Stimulated activated CD8-positive, alpha-beta memory T cell treated with anti-CD3 and anti-CD28 coated beads, Interleukin-2, amount 100 ng/mL, for 48 hours (primary cell): ENCODE results near the gene KRT222.

Experiments used
- DNase-seq, 2 donors: peaks; one replicate each; pipeline ENCODE4 v3.0.0-alpha.2; 2020; ENCODE audit warnings: low read depth in 2 of 2

KRT222 gene

GRCh38 chr17:40658396-40658795 lies 6.6 kb downstream of the KRT222 start:
- DNase-seq, result no peak

GRCh38 chr17:40651939-40652338 lies 13.0 kb downstream of the KRT222 start:
- DNase-seq, result no peak

GRCh38 chr17:40648384-40648968 lies 16.5 kb downstream of the KRT222 start:
- no peak for DNase-seq

GRCh38 chr17:40647624-40648383 lies 17.2 kb downstream of the KRT222 start, which contains the start of gene SMARCE1:
SMARCE1 (minus strand) TSS chr17:40647818; CDS start chr17:40645802, 2,016 bp downstream.
- DNase-seq, result peak; percentile 58 to 61

GRCh38 chr17:40646791-40647623 lies 18.0 kb downstream of the KRT222 start:
- DNase-seq, result peak; percentile 29 to 37

GRCh38 chr17:40645943-40646342 lies 19.0 kb downstream of the KRT222 start:
- no peak for DNase-seq

GRCh38 chr17:40645291-40645690 lies 19.7 kb downstream of the KRT222 start:
- DNase-seq, result no peak

- no peak for DNase-seq
Observed at GRCh38 chr17:40637931-40638330, 27.0 kb downstream of the KRT222 start.

GRCh38 chr17:40633871-40634270 lies 31.1 kb downstream of the KRT222 start:
- no peak for DNase-seq

- no peak for DNase-seq
Observed at GRCh38 chr17:40632216-40632615, 32.8 kb downstream of the KRT222 start.

- no peak for DNase-seq
Observed at GRCh38 chr17:40629842-40630241, 35.1 kb downstream of the KRT222 start.

- no peak for DNase-seq
Observed at GRCh38 chr17:40625311-40625710, 39.7 kb downstream of the KRT222 start.

GRCh38 chr17:40623419-40624210 lies 41.4 kb downstream of the KRT222 start:
- no peak for DNase-seq

- no peak for DNase-seq
Observed at GRCh38 chr17:40622509-40622928, 42.5 kb downstream of the KRT222 start.

- DNase-seq, result no peak
Observed at GRCh38 chr17:40621578-40621977, 43.4 kb downstream of the KRT222 start.

GRCh38 chr17:40621019-40621418 lies 44.0 kb downstream of the KRT222 start:
- no peak for DNase-seq

GRCh38 chr17:40618754-40619625 lies 46.0 kb downstream of the KRT222 start:
- DNase-seq, result no peak

GRCh38 chr17:40617678-40618240 lies 47.2 kb downstream of the KRT222 start:
- DNase-seq, result no peak

GRCh38 chr17:40616592-40616991 lies 48.4 kb downstream of the KRT222 start:
- no peak for DNase-seq

GRCh38 chr17:40615841-40616476 lies 49.0 kb downstream of the KRT222 start:
- no peak for DNase-seq
